ENCODE results near the gene USP43.
A peak's percentile ranks its signal among the peaks of the same experiment; 100 is the strongest.

DNA sequence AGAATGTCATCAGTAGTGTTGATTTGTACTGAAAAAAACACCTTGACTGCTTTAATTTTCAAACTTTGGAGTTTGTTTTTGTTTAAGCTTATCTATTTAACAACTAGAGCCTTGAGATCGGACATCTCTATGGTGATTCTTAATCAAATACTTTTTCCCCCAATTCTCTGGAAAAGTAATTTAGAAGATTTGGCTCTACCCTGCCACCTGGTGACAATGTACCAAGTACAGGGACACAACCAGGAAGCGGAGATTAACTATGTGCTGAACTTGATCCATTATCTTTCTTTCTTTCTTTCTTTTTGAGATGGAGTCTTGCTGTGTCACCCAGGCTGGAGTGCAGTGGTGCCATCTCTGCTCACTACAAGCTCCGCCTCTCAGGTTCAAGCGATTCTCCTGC is 30.8 kb downstream of the USP43 start:
- TF ChIP-seq CTCF (IDR thresholded peaks at IDR 0.05) (peak in 1 of 6 experiments; percentile 33), POLR2A (IDR thresholded peaks at IDR 0.05) (no peak)
